GM19467 (cell line): Measurements from ENCODE around the gene ARHGAP40.

Experiments
- ATAC-seq: cut with Tn5 transposase; IDR thresholded peaks from one replicate; pipeline ENCODE4 v1.9.1; 2021; ENCODE audit warnings: mild to moderate bottlenecking, moderate library complexity; ENCODE audit not compliant: unreplicated experiment

Gene ARHGAP40

GRCh38 chr20:38601216-38602184 lies at the start of gene ARHGAP40:
ARHGAP40 (plus strand) TSS chr20:38601809.
- no peak for ATAC-seq

GRCh38 chr20:38554986-38555385 lies 46.6 kb upstream of the ARHGAP40 start:
- ATAC-seq, result no peak

GRCh38 chr20:38555395-38555794 lies 46.2 kb upstream of the ARHGAP40 start:
- ATAC-seq, result no peak

GRCh38 chr20:38557174-38557573 lies 44.4 kb upstream of the ARHGAP40 start:
- no peak for ATAC-seq

GRCh38 chr20:38558596-38559360 lies 42.8 kb upstream of the ARHGAP40 start:
- ATAC-seq, result no peak

- ATAC-seq, result no peak
Observed at GRCh38 chr20:38559764-38560163, 41.8 kb upstream of the ARHGAP40 start.

GRCh38 chr20:38563802-38564431 lies 37.7 kb upstream of the ARHGAP40 start:
- no peak for ATAC-seq

- ATAC-seq, result no peak
Observed at GRCh38 chr20:38564680-38565079, 36.9 kb upstream of the ARHGAP40 start.

- no peak for ATAC-seq
Observed at GRCh38 chr20:38566036-38566598, 35.5 kb upstream of the ARHGAP40 start.

- ATAC-seq, result no peak
Observed at GRCh38 chr20:38569747-38570525, 31.7 kb upstream of the ARHGAP40 start.

- ATAC-seq, result no peak
Observed at GRCh38 chr20:38573413-38573812, 28.2 kb upstream of the ARHGAP40 start.

- ATAC-seq, result no peak
Observed at GRCh38 chr20:38579219-38579910, 22.2 kb upstream of the ARHGAP40 start.

- ATAC-seq, result no peak
Observed at GRCh38 chr20:38579921-38580320, 21.7 kb upstream of the ARHGAP40 start.

- no peak for ATAC-seq
Observed at GRCh38 chr20:38581013-38581412, 20.6 kb upstream of the ARHGAP40 start, which contains the start of gene ADIG. ADIG (plus strand) TSS chr20:38581197; CDS start chr20:38581251, 54 bp downstream.

GRCh38 chr20:38581830-38582358 lies 19.7 kb upstream of the ARHGAP40 start:
- no peak for ATAC-seq

- no peak for ATAC-seq
Observed at GRCh38 chr20:38583306-38583705, 18.3 kb upstream of the ARHGAP40 start.

GRCh38 chr20:38584099-38584763 lies 17.4 kb upstream of the ARHGAP40 start:
- ATAC-seq, result no peak

- no peak for ATAC-seq
Observed at GRCh38 chr20:38585404-38586180, 16.0 kb upstream of the ARHGAP40 start.
